Neural cell (in vitro differentiated cells): Measurements from ENCODE around the gene OR4C12.
"Not testable (repeated sequence)": the region's sequence is repeated elsewhere in the genome, so short reads cannot be mapped to it uniquely, and the experiment has no call there.

ENCODE experiments used
- CTCF ChIP-seq: fragments of 450-650 bp; IDR thresholded peaks from 2 replicates; pipeline ENCODE4 v1.5.1; 2014; ENCODE audit warnings: antibody characterized with exemption, mild to moderate bottlenecking, moderate library complexity; ENCODE audit not compliant: poor library complexity, severe bottlenecking
- POLR2AphosphoS5 ChIP-seq: IDR thresholded peaks from 2 replicates; pipeline ENCODE4 v1.6.1; 2012
- RAD21 ChIP-seq: fragments of 450-650 bp; conservative IDR thresholded peaks from 2 replicates; pipeline ENCODE4 v1.6.1; 2014; ENCODE audit warnings: antibody characterized with exemption, mild to moderate bottlenecking, moderate library complexity

GRCh38 chr11:49948701-49949100 is 33.6 kb downstream of the OR4C12 start:
- not testable (repeated sequence) for TF ChIP-seq RAD21, CTCF, POLR2AphosphoS5
